Measurements from ENCODE around the gene KCNIP4.

Gene KCNIP4

DNA sequence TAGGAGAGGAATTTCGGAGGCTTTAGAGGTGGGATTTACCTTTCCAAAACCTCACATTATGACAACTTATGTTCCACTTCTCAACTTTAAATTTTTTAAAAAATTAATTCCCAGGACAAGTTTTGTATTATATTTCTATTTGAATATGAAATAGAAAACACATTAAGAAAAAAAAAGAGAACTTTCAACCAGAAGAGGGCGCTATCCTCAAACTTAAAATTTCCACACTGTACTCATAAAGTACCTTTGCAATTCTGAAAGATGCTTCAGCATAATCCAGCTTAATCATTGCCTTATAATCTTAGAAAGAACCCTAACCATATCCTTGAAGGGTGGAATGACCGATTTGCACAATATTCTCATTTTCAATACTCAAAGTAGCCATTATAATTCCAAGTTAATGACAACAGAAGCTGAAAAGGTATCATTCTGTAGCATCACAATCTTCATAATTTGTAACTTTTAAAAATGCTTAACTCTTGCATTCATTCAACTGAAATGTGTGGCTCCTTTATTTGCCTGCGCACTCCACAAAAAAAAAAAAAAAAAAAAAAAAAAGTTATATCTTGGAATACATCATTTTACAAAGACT lies 158.0 kb downstream of the KCNIP4 start:
- Histone ChIP-seq H3K9ac (no peak overlapping the region), H3K27me3 (ENCODE audit: control insufficient read depth, insufficient read depth, low read length) (no peaks in the 10 kb centered on the region), H3K79me2 (no peaks in the 10 kb centered on the region), H3K36me3 (ENCODE audit: control insufficient read depth, insufficient read depth, low read length) (no peaks in the 10 kb centered on the region), H2AFZ (no peak overlapping the region), H3K27ac (no peak overlapping the region), H3K4me1 (no peaks in the 10 kb centered on the region), H3K4me2 (ENCODE audit: low read length) (no peak overlapping the region), H3K9me3 (ENCODE audit: control insufficient read depth, low read length) (no peaks in the 10 kb centered on the region), H3K4me3 (ENCODE audit: low read depth, low read length) (no peak overlapping the region)
- TF ChIP-seq, protein P1, sequence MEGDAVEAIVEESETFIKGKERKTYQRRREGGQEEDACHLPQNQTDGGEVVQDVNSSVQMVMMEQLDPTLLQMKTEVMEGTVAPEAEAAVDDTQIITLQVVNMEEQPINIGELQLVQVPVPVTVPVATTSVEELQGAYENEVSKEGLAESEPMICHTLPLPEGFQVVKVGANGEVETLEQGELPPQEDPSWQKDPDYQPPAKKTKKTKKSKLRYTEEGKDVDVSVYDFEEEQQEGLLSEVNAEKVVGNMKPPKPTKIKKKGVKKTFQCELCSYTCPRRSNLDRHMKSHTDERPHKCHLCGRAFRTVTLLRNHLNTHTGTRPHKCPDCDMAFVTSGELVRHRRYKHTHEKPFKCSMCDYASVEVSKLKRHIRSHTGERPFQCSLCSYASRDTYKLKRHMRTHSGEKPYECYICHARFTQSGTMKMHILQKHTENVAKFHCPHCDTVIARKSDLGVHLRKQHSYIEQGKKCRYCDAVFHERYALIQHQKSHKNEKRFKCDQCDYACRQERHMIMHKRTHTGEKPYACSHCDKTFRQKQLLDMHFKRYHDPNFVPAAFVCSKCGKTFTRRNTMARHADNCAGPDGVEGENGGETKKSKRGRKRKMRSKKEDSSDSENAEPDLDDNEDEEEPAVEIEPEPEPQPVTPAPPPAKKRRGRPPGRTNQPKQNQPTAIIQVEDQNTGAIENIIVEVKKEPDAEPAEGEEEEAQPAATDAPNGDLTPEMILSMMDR (IDR thresholded peaks at IDR 0.05) = no peak

- TF ChIP-seq, protein P1 (IDR thresholded peaks at IDR 0.05) = no peak
- Histone ChIP-seq H2AFZ (no peak overlapping the region), H3K27ac (no peak overlapping the region), H3K4me1 (no peaks in the 10 kb centered on the region), H3K9me3 (ENCODE audit: control insufficient read depth, low read length) (no peaks in the 10 kb centered on the region), H3K36me3 (ENCODE audit: control insufficient read depth, insufficient read depth, low read length) (no peaks in the 10 kb centered on the region), H3K79me2 (no peaks in the 10 kb centered on the region), H3K4me3 (ENCODE audit: low read depth, low read length) (no peak overlapping the region), H3K27me3 (ENCODE audit: control insufficient read depth, insufficient read depth, low read length) (no peaks in the 10 kb centered on the region), H3K4me2 (ENCODE audit: low read length) (no peak overlapping the region), H3K9ac (no peak overlapping the region)
Observed at GRCh38 chr4:21780148-21780547, 168.4 kb downstream of the KCNIP4 start.

DNA sequence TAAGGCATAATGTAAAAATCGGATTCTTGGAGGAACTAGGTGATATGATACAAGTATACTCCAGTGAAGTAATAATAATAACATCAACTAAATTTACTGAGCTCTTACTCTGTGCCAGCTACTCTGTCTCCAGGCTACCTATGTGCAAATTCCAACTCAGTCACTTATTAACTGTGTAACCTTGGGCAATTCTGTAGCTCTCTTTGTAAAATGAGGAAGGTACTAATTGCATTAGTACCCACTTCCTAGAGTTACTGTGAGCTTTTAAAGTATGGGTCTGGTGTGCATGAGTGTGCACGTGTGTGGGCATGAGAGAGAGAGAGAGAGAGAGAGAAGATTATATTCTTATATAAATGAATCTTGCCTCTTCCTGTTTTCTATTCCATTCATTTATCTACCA lies 169.9 kb downstream of the KCNIP4 start:
- H3K36me3 ChIP-seq (ENCODE audit: control insufficient read depth, insufficient read depth, low read length) = no peaks in the 10 kb centered on the region
- H3K9me3 ChIP-seq (ENCODE audit: control insufficient read depth, low read length) = no peaks in the 10 kb centered on the region
- H2AFZ ChIP-seq = no peak overlapping the region
- H3K9ac ChIP-seq = no peak overlapping the region
- H3K4me1 ChIP-seq = no peaks in the 10 kb centered on the region
- H3K4me3 ChIP-seq (ENCODE audit: low read depth, low read length) = no peak overlapping the region
- no peak overlapping the region for H3K4me2 ChIP-seq (ENCODE audit: low read length)
- H3K79me2 ChIP-seq = no peaks in the 10 kb centered on the region
- H3K27ac ChIP-seq = no peak overlapping the region
- no peaks in the 10 kb centered on the region for H3K27me3 ChIP-seq (ENCODE audit: control insufficient read depth, insufficient read depth, low read length)
- TF ChIP-seq, protein P1 (IDR thresholded peaks at IDR 0.05) = no peak

GRCh38 chr4:21775703-21776102 lies 172.9 kb downstream of the KCNIP4 start:
- Histone ChIP-seq H3K79me2 (no peaks in the 10 kb centered on the region), H3K4me2 (ENCODE audit: low read length) (no peak overlapping the region), H2AFZ (no peak overlapping the region), H3K4me3 (ENCODE audit: low read depth, low read length) (no peak overlapping the region), H3K9me3 (ENCODE audit: control insufficient read depth, low read length) (no peaks in the 10 kb centered on the region), H3K27ac (no peak overlapping the region), H3K36me3 (ENCODE audit: control insufficient read depth, insufficient read depth, low read length) (no peaks in the 10 kb centered on the region), H3K9ac (no peak overlapping the region), H3K4me1 (no peaks in the 10 kb centered on the region), H3K27me3 (ENCODE audit: control insufficient read depth, insufficient read depth, low read length) (no peaks in the 10 kb centered on the region)
- TF ChIP-seq, protein P1 (IDR thresholded peaks at IDR 0.05) = no peak

DNA sequence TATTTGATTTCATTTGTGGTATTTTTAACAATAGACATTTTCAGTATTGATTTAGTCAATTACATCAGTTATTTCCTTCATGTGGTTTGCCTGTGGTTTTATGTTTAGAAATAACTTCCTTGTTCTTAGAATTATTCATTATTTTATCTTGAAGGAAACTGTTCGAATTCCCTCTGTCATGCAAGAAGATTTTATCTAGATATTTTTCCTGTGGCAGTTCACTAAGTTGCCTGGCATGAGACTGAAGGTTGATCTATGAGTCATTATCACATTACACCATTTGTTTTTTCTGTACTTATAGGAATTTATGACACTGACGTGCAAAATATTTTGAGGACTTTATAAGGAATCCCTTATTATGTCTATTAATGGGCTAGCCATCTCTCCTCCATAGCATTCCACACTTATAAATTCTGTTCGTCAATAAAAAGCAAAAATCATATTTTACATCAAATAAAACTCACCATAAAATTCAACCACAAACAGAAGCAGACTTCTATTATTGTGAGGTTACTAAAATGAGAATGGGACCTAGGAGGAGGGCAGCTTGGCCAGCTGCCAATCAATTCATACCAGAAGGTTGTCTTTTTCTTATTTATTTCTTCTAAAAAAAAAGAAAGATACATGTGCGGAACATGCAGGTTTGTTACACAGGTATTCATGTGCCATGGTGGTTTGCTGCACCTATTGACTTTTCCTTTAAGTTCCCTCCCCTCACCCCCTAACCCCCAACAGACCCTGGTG lies 179.0 kb downstream of the KCNIP4 start:
- TF ChIP-seq, protein P1 (IDR thresholded peaks at IDR 0.05) = no peak
- H3K79me2 ChIP-seq = no peaks in the 10 kb centered on the region
- H3K36me3 ChIP-seq (ENCODE audit: control insufficient read depth, insufficient read depth, low read length) = no peaks in the 10 kb centered on the region
- H3K9ac ChIP-seq = no peak overlapping the region
- H3K27me3 ChIP-seq (ENCODE audit: control insufficient read depth, insufficient read depth, low read length) = no peaks in the 10 kb centered on the region
- no peak overlapping the region for H2AFZ ChIP-seq
- no peak overlapping the region for H3K4me2 ChIP-seq (ENCODE audit: low read length)
- no peaks in the 10 kb centered on the region for H3K4me1 ChIP-seq
- no peak overlapping the region for H3K4me3 ChIP-seq (ENCODE audit: low read depth, low read length)
- no peaks in the 10 kb centered on the region for H3K9me3 ChIP-seq (ENCODE audit: control insufficient read depth, low read length)
- H3K27ac ChIP-seq = no peak overlapping the region

Measured in parathyroid adenoma (tissue), 2 donors.